M059J (cell line): ENCODE data around the gene KRT222. TPM values are rescaled to one million over a fixed set of nuclear protein-coding genes. Genes with fewer than 3 reads are reported as not detected.

Experiments
- DNase-seq: peaks from one replicate; pipeline ENCODE4 v3.0.0-alpha.2; 2012; ENCODE audit warnings: low read depth
- total RNA-seq: library from RNA; depleted of rRNA; stranded (reverse); fragments of >200 nt; shearing (Covaris generic); gene quantifications from 2 replicates; pipeline ENCODE4 v1.2.3, GENCODE V29; 2014; rRNA removed

Gene KRT222
- total RNA-seq, result 0.07 TPM in 1 of 2 replicates, not detected in the other

DNA sequence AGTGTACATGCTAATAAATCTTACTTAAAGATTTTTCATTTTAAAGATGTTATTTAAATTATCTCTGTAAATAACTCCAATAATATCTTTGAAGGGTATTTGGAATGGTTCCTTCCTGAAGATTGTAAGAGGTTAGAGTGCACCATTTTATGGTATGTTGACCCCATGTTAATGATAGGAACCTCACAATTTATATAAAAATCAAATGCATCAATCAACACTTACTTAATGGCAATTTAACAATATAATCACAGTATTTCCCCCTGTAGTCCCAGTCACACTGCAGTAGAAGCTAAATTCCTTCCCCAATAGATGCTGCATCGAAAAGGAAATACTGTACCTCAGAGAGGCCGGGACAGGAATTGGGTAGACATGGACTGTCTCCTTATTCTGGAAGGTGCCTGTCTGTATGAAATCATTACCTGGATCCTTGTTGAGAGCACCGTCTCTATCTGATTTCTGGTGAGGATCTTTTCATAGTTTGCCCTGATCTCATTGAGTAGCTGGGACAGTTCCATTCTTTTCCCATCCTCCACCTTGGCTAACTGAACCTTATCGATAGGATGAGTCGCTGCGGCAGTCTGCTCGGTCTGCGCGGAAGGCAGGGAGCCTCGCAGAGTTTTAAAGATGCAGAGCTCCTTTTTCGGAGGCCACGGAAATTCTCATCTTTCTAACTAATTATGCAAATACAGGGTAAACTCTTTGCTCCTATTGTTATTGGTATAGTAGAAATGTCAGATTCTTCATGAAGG, at the start of gene KRT222:
TSS of gene KRT222 (minus strand) at position 596 of the 752 bp plus-strand sequence. CDS start at position 518, 78 bp downstream.
- no peak for DNase-seq

GRCh38 chr17:40714473-40714872, 49.5 kb upstream of the KRT222 start:
- DNase-seq, result no peak

- peak; percentile 21 for DNase-seq
Observed at GRCh38 chr17:40707745-40708144, 42.8 kb upstream of the KRT222 start.

DNA sequence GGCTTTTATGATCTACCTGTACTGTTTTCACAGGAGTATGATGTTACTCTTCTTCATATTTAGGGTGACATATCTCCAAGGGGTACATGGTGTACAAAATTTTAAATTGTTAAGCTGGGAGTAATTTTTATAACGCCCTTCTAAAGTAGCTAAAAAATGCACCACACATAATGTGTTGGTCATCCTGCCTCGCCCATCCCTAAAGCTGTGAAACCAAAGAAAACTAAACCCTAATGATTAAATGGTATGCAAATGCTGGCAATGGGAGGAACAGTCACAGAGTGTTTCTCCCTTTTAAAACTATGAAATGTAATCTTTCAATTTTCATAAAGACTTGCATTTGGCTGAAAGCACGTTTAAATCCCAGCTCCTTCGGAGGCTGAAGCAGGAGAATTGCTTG, 40.6 kb upstream of the KRT222 start:
- no peak for DNase-seq

DNA sequence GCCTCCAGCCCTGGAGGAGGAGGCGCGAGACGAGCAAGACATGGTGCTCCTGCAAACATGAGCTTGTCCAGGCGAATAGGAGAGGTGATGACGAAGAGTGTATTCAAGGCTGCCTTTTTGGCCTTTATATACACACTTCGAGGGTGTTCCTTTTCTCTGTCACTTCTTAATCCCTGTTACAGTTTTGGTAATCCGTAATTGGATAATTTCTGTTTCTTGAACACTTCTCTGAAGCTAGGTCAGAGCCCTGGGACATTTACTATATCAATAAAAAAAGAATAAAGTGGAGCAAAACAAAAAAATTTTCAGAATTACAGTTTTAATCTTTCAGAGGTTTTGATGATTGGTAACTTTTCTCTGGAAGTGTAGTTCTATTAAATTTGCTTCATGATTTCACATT, 38.7 kb upstream of the KRT222 start, which contains the start of gene KRT24:
TSS of gene KRT24 (minus strand) at position 101 of the 400 bp plus-strand sequence. CDS start at position 42, 59 bp downstream.
- no peak for DNase-seq

- no peak for DNase-seq
Observed at GRCh38 chr17:40702271-40702670, 37.3 kb upstream of the KRT222 start.

GRCh38 chr17:40699853-40700252, 34.9 kb upstream of the KRT222 start:
- no peak for DNase-seq

- no peak for DNase-seq
Observed at GRCh38 chr17:40699371-40699770, 34.4 kb upstream of the KRT222 start.

DNA sequence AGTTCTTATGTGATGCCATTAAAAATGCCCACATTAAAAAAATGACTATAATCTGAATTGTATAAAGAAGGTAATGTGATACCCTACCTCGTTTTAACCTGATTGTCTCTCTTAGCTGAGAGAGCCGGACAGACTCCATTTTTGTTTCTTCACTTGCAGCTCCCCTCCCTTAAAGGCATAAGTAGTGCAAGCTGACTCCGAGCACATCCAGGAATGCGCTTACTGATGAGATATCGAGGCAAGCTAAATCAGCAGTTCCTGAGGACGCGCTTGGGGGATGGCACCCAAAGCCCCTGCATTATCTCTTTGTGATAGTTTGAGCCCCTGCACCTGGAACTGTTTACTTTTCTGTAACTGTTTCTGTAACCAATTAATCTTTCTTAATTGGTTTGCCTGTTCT, 32.3 kb upstream of the KRT222 start:
- DNase-seq, result no peak

GRCh38 chr17:40696651-40697072, 31.7 kb upstream of the KRT222 start:
- DNase-seq, result peak; percentile 74

DNA sequence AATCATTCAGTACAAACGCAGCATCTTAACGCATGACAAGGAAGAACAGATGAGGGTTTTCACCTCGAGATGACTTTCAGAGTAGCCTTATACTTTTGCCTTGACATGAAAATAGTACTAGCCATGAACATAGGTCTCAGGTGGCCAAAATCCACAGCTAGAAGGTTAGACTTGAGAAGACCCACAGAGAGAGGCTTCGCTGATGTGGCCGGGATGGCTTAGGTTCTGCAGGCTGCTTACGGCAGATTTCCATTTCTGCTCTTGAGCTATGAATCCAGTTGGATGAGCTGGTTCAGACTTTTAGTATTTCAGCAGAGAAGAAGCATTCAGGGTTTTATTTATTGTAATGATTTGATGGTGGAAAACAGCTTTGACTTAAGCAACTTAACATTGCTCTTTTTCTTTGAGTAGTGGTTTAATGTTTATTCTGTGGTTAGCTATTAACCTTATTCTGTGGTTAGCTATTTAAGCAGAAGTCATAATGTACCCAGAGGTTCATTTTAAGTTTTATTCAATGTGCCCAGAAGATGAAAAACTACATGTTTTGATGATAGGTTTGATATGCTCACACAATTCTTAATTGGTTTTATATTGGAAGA, 31.0 kb upstream of the KRT222 start:
- DNase-seq, result peak; percentile 48

DNA sequence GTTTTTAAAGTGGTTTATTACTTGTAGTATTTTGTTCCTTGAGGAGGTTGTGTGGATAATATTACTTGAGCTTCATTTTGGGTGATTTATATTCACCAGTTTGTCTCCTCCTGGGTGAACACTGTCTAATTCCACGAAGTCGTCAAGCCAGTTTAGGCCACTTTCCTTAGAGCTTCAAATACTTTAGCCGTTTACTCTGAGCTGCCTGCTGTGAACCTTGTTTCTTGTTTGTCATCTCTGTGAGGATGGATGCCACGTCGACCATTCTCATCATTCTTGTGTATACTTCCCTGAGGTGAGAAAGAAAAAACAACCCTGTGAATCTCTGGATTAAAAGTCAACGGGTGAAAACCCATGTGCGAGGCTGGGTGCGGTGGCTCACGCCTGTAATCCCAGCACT, 29.6 kb upstream of the KRT222 start:
- no peak for DNase-seq

DNA sequence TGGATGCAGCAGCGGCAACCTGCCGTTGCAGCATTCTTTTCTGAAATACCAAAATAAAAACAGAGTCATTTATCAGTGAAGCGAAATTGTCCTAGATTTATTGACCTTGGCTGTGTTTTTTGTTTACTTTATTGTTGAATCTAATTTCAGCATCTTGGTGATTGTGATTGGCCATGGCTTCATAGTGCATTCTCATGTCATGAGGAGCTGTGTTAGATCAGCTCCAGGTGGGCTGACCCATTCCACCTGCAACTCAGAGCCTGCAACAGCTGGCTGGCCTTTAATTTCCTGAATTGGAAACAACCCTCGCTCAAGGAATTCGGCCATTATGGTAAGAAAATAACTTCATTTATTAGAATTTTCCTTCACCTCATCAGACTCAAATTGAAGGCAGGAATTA, 22.1 kb upstream of the KRT222 start:
- DNase-seq, result no peak

DNA sequence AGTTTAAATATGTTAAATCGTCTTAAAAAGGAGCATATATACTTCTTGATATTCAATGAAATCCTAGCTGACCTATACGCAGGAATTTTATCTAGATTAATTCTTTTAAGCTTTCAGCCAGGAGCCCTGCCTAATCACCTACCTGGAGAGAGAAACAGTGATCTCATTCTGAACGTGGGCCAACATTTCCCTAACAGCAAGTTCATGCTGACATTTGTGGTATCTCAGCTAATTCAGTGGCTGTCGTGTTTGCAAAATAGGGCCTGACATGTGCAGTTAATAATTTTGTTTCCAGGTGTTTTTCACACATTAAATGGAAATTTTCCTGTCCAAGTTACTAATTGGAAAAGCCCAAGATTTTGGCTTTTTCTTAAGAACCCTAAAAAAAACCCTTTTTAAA, 21.2 kb upstream of the KRT222 start:
- no peak for DNase-seq

DNA sequence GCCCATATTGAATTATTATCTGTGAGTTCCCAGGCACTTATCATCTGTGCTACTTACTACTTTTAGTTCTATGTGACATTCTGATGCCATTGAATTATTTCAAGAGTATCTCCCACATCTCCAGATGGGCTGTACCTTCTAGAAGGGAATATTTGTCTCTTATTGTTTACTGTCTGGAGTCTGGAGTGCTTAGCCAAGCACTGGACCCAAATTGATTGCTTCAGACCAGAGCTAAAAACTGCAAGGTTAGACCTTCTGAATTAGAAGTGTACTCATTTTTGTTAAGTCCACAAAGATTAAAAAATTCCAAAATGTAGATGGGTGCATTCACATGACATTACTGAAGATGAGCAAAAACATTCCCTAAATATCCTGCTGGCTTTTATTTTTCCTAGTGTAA, 16.0 kb upstream of the KRT222 start:
- DNase-seq, result no peak

DNA sequence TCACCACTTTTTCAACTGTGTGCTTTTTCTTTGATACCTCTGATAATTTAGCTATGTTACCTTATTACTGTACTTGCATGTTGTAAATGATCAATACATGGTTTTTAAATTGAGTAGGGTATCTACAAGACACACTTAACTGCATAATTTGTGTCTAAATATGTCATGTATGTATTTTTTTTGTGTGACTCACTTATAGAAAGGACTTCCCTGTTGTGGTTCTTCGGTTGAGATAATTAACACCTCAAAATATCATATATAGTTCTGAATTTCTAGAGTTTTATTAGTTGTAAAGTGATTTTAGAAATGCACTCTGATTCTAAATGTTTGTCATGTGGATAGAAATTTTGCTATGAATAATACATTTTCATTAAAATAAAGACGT, 14.5 kb upstream of the KRT222 start:
- no peak for DNase-seq

GRCh38 chr17:40678902-40679522, 14.0 kb upstream of the KRT222 start:
- DNase-seq, result no peak

GRCh38 chr17:40675905-40676304, 10.9 kb upstream of the KRT222 start:
- no peak for DNase-seq

DNA sequence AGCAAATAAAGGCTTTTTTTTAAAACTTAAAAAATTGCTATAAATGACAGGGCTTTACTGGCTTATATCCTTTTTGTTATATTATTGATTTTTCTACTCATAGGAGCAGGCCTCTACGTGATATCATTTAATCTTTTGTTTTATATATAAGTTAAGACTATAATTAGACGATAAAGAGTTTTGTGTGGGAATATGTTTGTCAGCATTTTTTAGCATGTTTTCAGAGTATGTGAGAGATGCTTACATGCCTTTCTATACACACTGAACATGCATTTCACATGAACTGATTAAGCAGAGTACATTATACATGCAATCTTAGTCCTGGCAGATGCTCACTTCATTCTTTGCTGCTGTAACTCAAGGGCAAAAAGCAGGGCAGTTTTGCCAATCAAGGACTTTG, 7.7 kb upstream of the KRT222 start:
- no peak for DNase-seq

GRCh38 chr17:40671282-40671681, 6.3 kb upstream of the KRT222 start:
- DNase-seq, result no peak

DNA sequence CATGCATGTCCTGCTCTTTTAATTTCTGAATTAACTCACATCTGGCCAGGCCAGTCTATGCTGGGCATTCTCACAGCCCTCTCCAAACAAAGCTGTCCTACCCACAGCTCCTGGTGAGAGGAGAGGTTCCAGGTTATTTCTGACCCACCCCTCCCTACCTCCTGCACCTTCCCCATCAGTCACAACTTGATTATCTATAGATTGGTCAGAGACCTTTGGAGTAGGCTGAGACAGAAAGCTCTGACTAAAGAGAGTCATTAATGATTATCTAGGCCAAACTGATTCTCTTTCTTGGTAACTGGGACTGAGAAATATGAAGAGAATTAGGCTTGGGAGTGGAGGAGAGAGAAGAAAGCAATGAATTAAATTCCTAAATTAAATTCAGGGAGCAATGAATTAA, 1.4 kb upstream of the KRT222 start:
- DNase-seq, result no peak

DNA sequence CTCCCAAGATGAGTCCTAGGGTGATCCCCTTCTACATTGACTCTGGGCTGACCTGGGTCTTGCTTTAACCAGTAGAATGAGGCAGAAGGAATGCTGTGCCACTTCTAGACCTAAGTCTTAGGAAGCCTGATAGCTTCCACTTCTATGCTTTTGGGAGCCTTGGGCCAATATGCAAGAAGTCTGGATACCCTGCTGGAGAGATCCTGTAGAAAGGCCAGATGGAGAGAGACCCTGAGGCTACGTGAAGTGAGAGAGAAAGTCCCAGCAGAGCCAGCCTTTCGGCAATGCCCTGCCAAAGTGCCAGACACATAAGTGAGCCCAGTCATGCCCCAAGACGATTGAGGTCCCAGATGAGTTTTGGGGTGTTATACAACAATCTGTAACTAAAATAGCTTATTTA, 1.7 kb downstream of the KRT222 start:
- no peak for DNase-seq

- DNase-seq, result no peak
Observed at GRCh38 chr17:40659911-40660310, 5.1 kb downstream of the KRT222 start.
